Erythroblast (primary cell): ENCODE measurements around the gene ANTXR1.

Source experiments
- DNase-seq, 2 experiments: peaks; one replicate each; lab custom pipeline; 2025; lab: John Stamatoyannopoulos, UW
- GATA1 ChIP-seq: IDR thresholded peaks from 2 replicates; pipeline ENCODE4 v1.6.1; 2011; ENCODE audit warnings: low read depth, mild to moderate bottlenecking, control low read depth, low read length, moderate library complexity
- POLR2A ChIP-seq: IDR thresholded peaks from 2 replicates; pipeline ENCODE4 v1.6.1; 2011; ENCODE audit warnings: mild to moderate bottlenecking, low read length

Gene ANTXR1

GRCh38 chr2:68987021-68987503 is 25.9 kb upstream of the ANTXR1 start:
- peak; percentile 22 to 66 for DNase-seq
- TF ChIP-seq POLR2A (no peak), GATA1 (no peak)

DNA sequence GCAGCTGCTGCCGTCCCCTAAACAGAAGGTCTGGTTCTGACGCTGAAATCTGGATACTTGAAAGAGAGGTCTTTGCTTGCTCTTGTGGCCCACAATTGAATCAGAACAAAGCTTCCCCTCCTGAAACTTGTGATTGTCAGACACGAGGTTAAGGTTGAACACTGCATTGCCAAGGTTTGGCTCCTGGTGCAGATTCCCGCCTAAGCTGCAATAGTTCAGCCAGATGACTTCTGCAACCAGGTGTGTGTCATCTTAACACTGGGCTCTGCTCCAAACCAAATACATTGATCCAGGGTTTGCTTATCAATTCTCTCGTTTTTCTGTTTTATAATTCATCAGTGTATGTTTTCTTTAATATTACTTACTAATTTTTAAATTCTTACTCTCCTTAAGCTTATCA is 23.9 kb upstream of the ANTXR1 start:
- DNase-seq: no peak
- TF ChIP-seq POLR2A (no peak), GATA1 (no peak)

GRCh38 chr2:68992341-68992740 is 20.6 kb upstream of the ANTXR1 start:
- TF ChIP-seq POLR2A (no peak), GATA1 (no peak)
- DNase-seq: peak in 1 of 2 experiments; percentile 23

DNA sequence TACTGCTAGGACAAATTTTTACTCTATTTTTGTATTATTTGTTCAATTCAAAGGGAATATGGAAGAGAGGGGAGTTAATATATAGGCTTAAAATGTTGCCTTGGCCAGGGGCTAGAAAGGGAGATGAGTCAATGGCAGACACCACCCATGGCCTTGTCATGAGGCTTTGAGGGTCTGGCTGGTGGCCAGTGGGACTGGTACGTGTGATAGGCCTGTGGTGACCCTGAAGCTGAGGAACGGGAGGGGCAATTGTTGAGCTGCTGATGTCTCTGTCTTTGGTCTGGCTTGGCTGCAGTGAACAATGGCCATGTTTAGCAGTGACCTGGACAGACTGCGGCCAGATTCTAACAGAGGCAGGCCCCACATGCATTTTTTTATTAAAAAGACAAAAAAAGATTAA is 20.0 kb upstream of the ANTXR1 start:
- DNase-seq: peak; percentile 73 to 80
- TF ChIP-seq POLR2A (no peak), GATA1 (no peak)

GRCh38 chr2:68993660-68994059 is 19.3 kb upstream of the ANTXR1 start:
- DNase-seq: peak; percentile 24 to 30
- TF ChIP-seq POLR2A: no peak
- TF ChIP-seq GATA1: no peak

DNA sequence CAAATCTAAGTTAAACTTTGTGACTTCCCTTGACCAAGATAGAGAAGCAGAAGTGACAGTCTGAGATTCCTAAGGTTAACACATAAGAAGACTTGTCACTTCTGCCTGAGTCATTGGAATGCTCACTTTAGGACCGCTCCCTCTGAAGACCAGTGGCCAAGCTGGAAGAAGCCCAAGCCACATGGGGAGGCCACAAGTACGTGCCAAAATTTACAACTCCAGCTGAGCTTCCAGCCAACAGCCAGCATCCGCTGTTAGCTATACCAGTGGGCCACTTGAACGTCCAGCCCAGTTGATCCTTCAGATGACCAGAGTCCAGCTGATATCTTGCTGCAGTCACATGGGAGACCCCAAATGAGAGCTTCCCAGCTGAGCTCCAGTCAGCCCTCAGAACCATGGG is 18.1 kb upstream of the ANTXR1 start:
- DNase-seq: no peak
- TF ChIP-seq POLR2A: no peak
- no peak for TF ChIP-seq GATA1

DNA sequence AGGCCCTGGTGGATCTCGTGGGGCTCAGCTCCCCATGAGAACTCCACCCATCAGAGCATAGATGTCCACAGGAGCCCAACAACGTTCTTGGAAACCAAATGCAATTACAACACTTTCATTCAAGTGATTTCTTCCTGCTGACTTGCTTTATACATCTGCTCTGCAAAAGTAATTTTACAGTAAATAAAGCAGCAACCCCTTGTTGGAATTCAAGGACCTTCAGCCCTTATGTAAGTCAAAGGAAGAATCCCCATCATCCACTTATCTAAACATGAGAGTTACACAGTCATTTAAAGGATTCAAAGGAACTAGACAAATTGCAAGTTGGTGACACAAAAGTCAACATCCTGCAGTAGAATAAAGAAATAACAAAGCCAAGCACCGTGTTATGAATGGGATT is 17.1 kb upstream of the ANTXR1 start:
- TF ChIP-seq POLR2A (no peak), GATA1 (no peak)
- DNase-seq: no peak

GRCh38 chr2:68997401-68997800 is 15.6 kb upstream of the ANTXR1 start:
- DNase-seq: no peak
- TF ChIP-seq GATA1: no peak
- no peak for TF ChIP-seq POLR2A

- no peak for TF ChIP-seq GATA1
- DNase-seq: no peak
These were observed 11.1 kb upstream of the ANTXR1 start for GRCh38 chr2:69001879-69002278.

- DNase-seq: no peak
- no peak for TF ChIP-seq GATA1
- TF ChIP-seq POLR2A: no peak
These were observed 9.2 kb upstream of the ANTXR1 start for GRCh38 chr2:69003731-69004130.

GRCh38 chr2:69007169-69007568 is 5.8 kb upstream of the ANTXR1 start:
- TF ChIP-seq POLR2A (no peak), GATA1 (no peak)
- DNase-seq: no peak

- DNase-seq: peak in 1 of 2 experiments; percentile 10
- no peak for TF ChIP-seq GATA1
- TF ChIP-seq POLR2A: no peak
These were observed 5.4 kb upstream of the ANTXR1 start for GRCh38 chr2:69007603-69008002.

GRCh38 chr2:69010437-69011194 is 2.4 kb upstream of the ANTXR1 start:
- DNase-seq: no peak
- TF ChIP-seq POLR2A (no peak), GATA1 (no peak)

DNA sequence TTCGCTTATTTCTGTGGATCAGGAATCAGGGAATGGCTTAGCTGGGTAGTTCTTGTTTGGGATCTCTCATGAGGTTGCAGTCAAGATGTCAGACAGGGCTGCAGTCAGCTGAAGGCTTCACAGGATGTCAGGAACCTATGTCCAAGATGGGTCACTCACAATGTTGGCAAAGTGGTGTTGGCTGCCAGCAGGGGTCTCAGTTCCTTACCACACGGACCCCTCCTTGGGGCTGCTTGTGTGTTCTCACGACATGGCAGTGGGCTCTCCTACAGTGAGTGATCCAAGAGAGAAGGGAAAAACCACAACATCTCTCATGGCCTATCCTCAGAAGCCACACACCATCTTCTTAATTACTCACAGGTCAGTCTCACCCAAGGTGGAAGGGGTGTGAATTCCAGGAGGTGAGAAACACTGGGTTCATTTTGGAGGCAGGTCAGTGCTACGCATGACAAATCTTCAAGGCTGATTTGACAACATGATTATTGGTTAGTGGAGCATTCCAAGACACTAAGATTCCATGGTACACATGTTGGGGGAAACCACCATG is 1.3 kb upstream of the ANTXR1 start:
- TF ChIP-seq POLR2A (no peak), GATA1 (no peak)
- DNase-seq: no peak

GRCh38 chr2:69012310-69013141 is 453 bp upstream of the ANTXR1 start:
- no peak for TF ChIP-seq GATA1
- TF ChIP-seq POLR2A: no peak
- DNase-seq: peak; percentile 22 to 59
